Measurements from ENCODE around the gene GPATCH1. TPM values are rescaled to one million over a fixed set of nuclear protein-coding genes. Genes with fewer than 3 reads are reported as not detected.
"Not testable (repeated sequence)": the region's sequence is repeated elsewhere in the genome, so short reads cannot be mapped to it uniquely, and the experiment has no call there.

The GPATCH1 gene
- polyA plus RNA-seq, 3 donors from 2014 or later = 2.6 to 5.5 (median 3.7) TPM

DNA sequence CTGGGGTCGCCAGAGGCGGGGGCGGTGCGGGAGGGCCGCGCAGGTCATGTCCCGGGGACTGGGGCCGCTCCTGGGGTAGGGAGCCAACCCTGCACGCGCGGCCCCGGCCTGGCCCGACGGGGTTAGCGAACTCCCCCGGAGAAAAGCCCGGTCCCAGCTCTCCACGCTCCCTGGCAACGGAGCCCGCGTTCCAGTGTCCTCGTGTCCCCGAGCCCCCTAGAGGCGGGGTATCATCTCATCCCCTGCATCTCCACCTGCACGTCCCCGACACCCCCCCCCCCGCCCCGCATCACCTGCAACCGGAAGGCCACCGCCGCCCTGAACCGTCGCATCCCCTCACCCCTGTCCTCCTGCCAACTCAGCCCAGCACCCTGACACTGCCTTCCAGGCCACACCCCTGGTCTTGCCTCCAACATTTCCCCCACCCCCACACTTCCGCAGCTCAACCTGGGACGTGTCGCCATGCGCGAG, 53.6 kb downstream of the GPATCH1 start:
- H3K36me3 Mint-ChIP-seq = peaks cover 0 to 10% (median 9%) of the 10 kb centered on the region in 3 donors
- no peak overlapping the region for H3K27ac Mint-ChIP-seq
- H3K4me1 Mint-ChIP-seq = peaks cover 0 to 4% of the 10 kb centered on the region in 2 donors
- H3K4me3 Mint-ChIP-seq = peak overlapping the region in 1 of 5 donors; percentile 42
- H3K27me3 Mint-ChIP-seq (ENCODE audit: low read depth in 3 of 3) = peaks cover 0 to 5% (median 1%) of the 10 kb centered on the region in 3 donors
- H3K9me3 Mint-ChIP-seq = no peaks in the 10 kb centered on the region
- no peak for DNase-seq

DNA sequence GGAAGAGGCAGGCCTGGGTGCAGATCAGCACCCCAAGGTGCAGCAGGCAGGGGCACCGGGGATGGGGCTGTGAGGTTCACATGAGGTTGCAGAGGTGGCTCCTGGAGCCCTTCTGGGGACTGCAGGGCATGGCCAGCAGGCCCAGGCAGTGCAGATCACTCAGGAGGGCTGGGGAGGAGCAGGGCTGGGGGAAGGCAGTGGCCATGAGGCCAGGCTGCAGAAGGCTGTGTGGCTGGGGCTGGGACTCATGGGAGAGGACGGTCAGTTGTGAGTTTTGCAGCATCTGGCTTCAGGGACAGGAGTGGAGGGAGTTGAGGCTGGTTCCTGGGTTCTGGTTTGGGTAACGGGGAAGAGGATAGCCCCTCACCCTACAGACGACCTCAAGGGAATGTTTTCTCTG, 58.2 kb downstream of the GPATCH1 start:
- peaks cover 4 to 11% (median 5%) of the 10 kb centered on the region in 3 donors for H3K27me3 Mint-ChIP-seq (ENCODE audit: low read depth in 3 of 3)
- peaks cover 5 to 11% of the 10 kb centered on the region in 2 donors for H3K4me1 Mint-ChIP-seq
- no peak overlapping the region for H3K4me3 Mint-ChIP-seq
- H3K27ac Mint-ChIP-seq = no peak overlapping the region
- H3K36me3 Mint-ChIP-seq = no peaks in the 10 kb centered on the region
- DNase-seq = no peak
- H3K9me3 Mint-ChIP-seq = no peaks in the 10 kb centered on the region

DNA sequence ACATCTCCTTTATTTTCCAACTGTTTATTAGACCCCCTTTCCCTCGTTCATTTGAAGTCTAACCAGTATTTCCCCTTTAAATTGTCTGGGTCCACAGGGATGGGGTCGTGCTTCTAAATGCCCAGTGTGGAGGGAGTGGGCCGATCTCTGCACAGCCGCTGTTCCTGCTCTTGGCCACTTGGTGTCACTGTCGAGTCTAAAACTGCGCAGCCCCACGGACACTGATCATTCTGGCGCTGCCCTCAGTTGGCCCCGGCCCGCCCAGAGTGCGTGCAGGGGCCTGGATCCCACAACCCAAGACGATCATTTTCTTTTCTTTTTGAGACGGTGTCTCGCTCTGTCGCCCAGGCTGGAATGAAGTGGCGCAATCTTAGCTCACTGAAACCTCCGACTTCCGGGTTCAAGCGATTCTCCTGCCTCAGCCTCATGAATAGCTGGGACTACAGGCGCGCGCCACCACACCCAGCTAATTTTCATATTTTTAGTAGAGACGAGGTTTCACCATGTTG, 63.0 kb downstream of the GPATCH1 start:
- H3K36me3 Mint-ChIP-seq = no peaks in the 10 kb centered on the region
- H3K4me1 Mint-ChIP-seq = peaks cover 5 to 11% of the 10 kb centered on the region in 2 donors
- H3K9me3 Mint-ChIP-seq = no peaks in the 10 kb centered on the region
- DNase-seq = peak; percentile 59 to 69 (median 63)
- peak overlapping the region in 2 of 6 donors; percentile 3 to 10 for H3K27ac Mint-ChIP-seq
- peaks cover 4 to 6% (median 5%) of the 10 kb centered on the region in 3 donors for H3K27me3 Mint-ChIP-seq (ENCODE audit: low read depth in 3 of 3)
- H3K4me3 Mint-ChIP-seq = peak overlapping the region in 3 of 5 donors; percentile 1 to 63 (median 51)

DNA sequence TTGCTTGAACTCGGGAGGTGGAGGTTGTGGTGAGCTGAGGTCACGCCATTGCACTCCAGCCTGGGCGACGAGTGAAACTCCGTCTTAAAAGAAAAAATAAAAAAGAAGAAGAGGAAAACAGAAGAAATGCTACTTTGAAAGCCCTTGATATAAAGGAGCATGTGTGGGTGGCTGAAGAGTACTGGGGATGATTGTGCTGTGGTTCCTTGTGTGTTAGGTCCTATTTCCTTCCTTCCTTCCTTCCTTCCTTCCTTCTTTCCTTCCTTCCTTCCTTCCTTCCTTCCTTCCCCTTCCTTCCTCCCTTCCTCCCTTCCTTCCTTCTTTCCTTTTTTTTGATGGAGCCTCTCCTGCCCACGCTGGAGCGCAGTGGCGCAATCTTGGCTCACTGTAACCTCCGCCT, 65.2 kb downstream of the GPATCH1 start:
- Mint-ChIP-seq H3K27ac (no peak overlapping the region), H3K4me3 (no peak overlapping the region), H3K27me3 (ENCODE audit: low read depth in 3 of 3) (peaks cover 5 to 6% (median 5%) of the 10 kb centered on the region in 3 donors), H3K4me1 (peaks cover 5 to 11% of the 10 kb centered on the region in 2 donors), H3K9me3 (no peaks in the 10 kb centered on the region), H3K36me3 (no peaks in the 10 kb centered on the region)
- DNase-seq = no peak

DNA sequence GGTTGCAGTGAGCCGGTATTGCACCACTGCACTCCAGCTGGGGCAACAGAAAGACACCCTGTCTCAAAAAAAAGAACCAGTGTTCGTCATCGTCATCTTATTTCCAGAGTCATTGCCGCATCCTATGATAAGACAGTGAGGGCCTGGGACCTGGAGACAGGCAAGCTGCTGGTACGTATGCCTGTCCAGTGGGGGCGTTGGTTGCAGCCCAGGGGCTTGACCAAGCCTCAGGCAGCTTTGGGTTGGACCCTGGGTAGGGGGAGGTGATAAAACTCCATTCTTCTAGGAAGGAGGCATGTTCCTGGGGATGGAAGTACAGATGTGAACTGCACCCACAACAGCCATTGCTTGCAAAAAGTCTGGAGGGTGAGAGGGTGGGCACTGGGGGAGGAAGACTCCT, 66.6 kb downstream of the GPATCH1 start:
- H3K9me3 Mint-ChIP-seq = no peaks in the 10 kb centered on the region
- H3K4me3 Mint-ChIP-seq = no peak overlapping the region
- H3K36me3 Mint-ChIP-seq = no peaks in the 10 kb centered on the region
- DNase-seq = no peak
- H3K27ac Mint-ChIP-seq = no peak overlapping the region
- H3K27me3 Mint-ChIP-seq (ENCODE audit: low read depth in 3 of 3) = peaks cover 0 to 5% (median 5%) of the 10 kb centered on the region in 3 donors
- H3K4me1 Mint-ChIP-seq = peaks cover 5 to 11% of the 10 kb centered on the region in 2 donors

DNA sequence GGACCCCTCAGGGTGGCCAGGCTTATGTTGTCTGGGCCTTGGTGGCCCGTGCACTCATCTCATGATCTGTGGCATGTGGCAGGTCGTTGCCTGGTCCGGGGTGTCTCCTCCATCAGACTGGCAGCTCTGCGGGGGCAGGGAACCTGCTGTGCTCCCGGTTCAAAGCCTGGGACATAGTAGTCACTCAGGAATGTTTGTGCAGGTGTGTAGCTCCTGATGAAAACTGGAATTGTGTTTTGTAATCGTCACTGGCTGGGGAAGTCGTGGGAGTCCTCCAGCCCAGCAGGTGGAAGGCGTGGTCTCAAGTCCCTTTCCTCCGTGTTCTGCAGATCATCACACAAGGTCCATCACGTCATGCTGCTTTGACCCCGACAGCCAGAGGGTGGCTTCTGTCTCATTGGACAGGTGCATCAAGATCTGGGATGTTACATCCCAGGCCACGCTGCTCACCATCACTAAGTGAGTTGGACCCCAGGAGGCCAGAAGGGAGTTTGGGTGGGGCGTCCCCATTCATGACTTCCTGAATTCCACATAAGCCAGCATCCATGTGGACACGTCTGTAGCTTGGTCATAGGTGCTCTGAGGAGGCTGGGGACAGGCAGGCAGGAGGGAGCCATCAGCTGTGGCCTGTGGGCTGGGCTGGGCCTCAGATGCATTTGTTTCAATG, 70.0 kb downstream of the GPATCH1 start:
- peak overlapping the region in 1 of 6 donors; percentile 37 for H3K27ac Mint-ChIP-seq
- H3K36me3 Mint-ChIP-seq = peaks cover 0 to 4% (median 0%) of the 10 kb centered on the region in 3 donors
- no peaks in the 10 kb centered on the region for H3K9me3 Mint-ChIP-seq
- H3K4me3 Mint-ChIP-seq = no peak overlapping the region
- H3K4me1 Mint-ChIP-seq = no peaks in the 10 kb centered on the region
- DNase-seq = no peak
- H3K27me3 Mint-ChIP-seq (ENCODE audit: low read depth in 3 of 3) = peaks cover 0 to 2% (median 2%) of the 10 kb centered on the region in 3 donors

DNA sequence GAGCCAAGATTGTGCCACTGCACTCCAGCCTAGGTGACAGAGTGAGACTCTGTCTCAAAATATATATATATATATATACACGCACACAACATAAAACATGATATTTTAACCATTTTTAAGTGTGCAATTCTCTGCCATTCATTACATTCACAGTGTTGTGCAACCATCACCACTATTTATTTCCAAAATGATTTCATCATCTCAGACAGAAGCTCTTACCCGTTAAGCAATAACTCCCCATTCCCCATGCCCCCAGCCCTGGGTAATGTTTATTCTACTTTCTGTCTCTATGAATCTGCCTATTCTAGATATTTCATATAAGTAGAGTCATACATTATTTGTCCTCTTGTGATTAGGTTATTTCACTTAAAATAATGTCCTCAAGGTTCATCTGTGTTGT, 71.2 kb downstream of the GPATCH1 start:
- Mint-ChIP-seq H3K27me3 (ENCODE audit: low read depth in 3 of 3) (peaks cover 0 to 2% (median 2%) of the 10 kb centered on the region in 3 donors), H3K9me3 (no peaks in the 10 kb centered on the region), H3K36me3 (peaks cover 0 to 4% (median 0%) of the 10 kb centered on the region in 3 donors), H3K4me1 (no peaks in the 10 kb centered on the region), H3K4me3 (no peak overlapping the region), H3K27ac (no peak overlapping the region)
- no peak for DNase-seq

DNA sequence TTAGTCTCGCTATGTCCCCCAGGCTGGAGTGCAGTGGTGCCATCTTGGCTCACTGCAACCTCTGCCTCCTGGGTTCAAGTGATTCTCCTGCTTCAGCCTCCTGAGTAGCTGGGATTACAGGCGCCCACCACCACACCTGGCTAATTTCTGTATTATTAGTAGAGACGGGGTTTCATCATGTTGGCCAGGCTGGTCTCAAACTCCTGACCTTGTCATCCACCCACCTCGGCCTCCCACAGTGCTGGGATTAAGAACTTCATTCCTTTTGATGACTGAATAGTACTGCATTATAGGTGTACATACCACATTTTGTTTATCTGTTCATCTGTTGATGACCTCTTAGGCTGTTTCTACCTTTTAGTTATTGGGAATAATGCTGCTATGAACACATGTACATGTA, 71.6 kb downstream of the GPATCH1 start:
- H3K27me3 Mint-ChIP-seq (ENCODE audit: low read depth in 3 of 3); H3K27ac Mint-ChIP-seq; H3K4me3 Mint-ChIP-seq; DNase-seq; H3K36me3 Mint-ChIP-seq; H3K9me3 Mint-ChIP-seq; H3K4me1 Mint-ChIP-seq: not testable (repeated sequence)

DNA sequence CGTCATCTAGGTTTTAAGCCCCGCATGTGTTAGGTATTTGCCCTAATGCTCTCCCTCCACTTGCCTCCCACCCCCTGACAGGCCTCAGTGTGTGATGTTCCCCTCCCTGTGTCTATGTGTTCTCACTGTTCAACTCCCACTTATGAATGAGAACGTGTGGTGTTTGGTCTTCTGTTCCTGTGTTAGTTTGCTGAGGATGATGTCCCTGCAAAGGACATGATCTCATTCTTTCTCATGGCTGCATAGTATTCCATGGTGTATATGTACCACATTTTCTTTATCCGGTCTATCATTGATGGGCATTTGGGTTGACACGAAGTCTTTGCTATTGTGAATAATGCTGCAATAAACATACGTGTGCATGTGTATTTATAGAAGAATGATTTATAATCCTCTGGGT, 73.3 kb downstream of the GPATCH1 start:
- not testable (repeated sequence) for H3K9me3 Mint-ChIP-seq; H3K36me3 Mint-ChIP-seq; H3K4me3 Mint-ChIP-seq; DNase-seq; H3K27me3 Mint-ChIP-seq (ENCODE audit: low read depth in 3 of 3); H3K27ac Mint-ChIP-seq
- H3K4me1 Mint-ChIP-seq = peaks cover 13 to 17% of the 10 kb centered on the region in 2 donors

DNA sequence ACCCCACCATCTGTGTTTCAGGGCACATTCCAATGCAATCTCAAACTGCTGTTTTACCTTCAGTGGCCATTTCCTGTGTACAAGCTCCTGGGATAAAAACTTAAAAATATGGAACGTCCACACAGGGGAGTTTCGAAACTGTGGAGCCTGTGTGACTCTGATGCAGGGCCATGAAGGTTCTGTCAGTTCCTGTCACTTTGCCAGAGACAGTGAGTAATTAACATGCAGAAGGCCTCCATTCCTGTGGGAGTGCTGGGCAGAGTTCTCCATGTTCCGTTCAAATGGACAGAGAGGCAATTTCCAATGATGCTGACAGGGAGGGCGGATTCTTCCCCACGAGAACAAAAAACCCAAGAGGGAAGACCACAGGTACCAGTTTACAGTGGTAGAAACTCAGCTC, 75.4 kb downstream of the GPATCH1 start:
- H3K36me3 Mint-ChIP-seq = peaks cover 0 to 4% (median 0%) of the 10 kb centered on the region in 3 donors
- H3K4me1 Mint-ChIP-seq = peaks cover 32 to 37% of the 10 kb centered on the region in 2 donors
- no peak overlapping the region for H3K27ac Mint-ChIP-seq
- no peak overlapping the region for H3K4me3 Mint-ChIP-seq
- H3K27me3 Mint-ChIP-seq (ENCODE audit: low read depth in 3 of 3) = peaks cover 0 to 6% (median 2%) of the 10 kb centered on the region in 3 donors
- H3K9me3 Mint-ChIP-seq = no peaks in the 10 kb centered on the region
- no peak for DNase-seq

DNA sequence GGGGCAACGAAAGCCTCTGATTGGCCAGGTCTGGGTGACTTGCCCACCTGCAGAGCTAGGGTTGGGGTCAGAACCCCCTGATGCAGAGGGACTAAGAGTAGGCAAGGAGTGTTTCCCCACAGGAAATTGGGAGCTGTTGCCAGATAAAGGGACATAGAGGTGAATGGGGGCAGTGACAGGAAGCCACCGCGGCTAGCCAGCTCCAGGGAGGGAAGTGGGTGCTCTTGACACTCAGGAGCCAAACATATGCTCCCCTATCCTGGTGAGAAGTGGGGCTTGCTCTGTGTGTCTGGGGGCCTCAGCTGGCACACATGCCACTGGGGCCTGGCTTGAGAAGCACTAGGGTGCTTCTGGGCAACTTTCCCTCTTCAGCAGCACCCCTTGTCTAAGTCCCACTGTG, 76.9 kb downstream of the GPATCH1 start:
- peaks cover 0 to 6% (median 2%) of the 10 kb centered on the region in 3 donors for H3K27me3 Mint-ChIP-seq (ENCODE audit: low read depth in 3 of 3)
- H3K9me3 Mint-ChIP-seq = no peaks in the 10 kb centered on the region
- peak overlapping the region in 5 of 6 donors; percentile 13 to 84 (median 76) for H3K27ac Mint-ChIP-seq
- DNase-seq = no peak
- peaks cover 37 to 46% of the 10 kb centered on the region in 2 donors for H3K4me1 Mint-ChIP-seq
- peak overlapping the region; percentile 4 to 46 (median 41) for H3K4me3 Mint-ChIP-seq
- H3K36me3 Mint-ChIP-seq = peaks cover 0 to 4% (median 0%) of the 10 kb centered on the region in 3 donors

DNA sequence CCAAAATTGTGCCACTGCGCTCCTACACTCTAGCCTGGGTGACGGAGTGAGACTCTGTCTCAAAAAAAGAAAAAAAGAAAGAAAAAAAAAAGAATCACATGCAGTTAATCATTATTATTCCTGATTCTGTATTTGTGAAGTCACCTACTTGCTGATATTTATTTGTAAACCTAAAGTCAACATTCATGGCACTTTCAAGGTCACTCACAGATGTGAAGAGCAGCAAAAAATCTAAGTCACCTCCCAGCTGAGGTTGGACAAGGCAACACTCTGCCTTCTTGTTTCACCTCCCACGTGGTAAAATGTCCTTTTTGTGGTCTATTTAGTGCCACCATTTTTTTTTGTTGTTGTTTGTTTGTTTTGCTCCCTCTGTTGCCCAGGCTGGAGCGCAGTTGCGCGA, 77.4 kb downstream of the GPATCH1 start:
- H3K27me3 Mint-ChIP-seq (ENCODE audit: low read depth in 3 of 3) = peaks cover 0 to 6% (median 2%) of the 10 kb centered on the region in 3 donors
- peak overlapping the region in 5 of 6 donors; percentile 13 to 84 (median 74) for H3K27ac Mint-ChIP-seq
- H3K4me3 Mint-ChIP-seq = peak overlapping the region in 4 of 5 donors; percentile 20 to 46 (median 42)
- DNase-seq = no peak
- H3K36me3 Mint-ChIP-seq = peaks cover 0 to 4% (median 0%) of the 10 kb centered on the region in 3 donors
- peaks cover 37 to 46% of the 10 kb centered on the region in 2 donors for H3K4me1 Mint-ChIP-seq
- no peaks in the 10 kb centered on the region for H3K9me3 Mint-ChIP-seq

DNA sequence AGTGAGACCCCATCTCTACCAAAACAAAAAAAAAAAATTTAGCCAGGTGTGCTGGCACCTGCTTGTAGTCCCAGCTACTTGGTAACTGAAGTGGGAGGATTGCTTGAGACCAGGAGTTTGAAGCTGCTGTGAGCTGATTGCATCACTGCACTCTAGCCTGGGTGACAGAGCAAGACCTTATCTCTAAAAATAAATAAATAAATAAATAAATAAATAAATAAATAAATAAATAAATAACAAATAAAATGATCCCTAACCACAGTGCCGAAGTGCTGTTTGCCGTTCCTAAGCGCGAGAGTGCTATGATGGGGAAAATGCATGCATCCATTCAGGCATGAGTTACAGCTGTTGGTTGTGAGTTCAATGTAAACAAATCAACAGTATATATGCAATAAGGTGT, 78.2 kb downstream of the GPATCH1 start:
- no peak for DNase-seq
- Mint-ChIP-seq H3K27ac (peak overlapping the region; percentile 24 to 81 (median 66)), H3K4me1 (peaks cover 39 to 46% of the 10 kb centered on the region in 2 donors), H3K36me3 (peaks cover 0 to 4% (median 0%) of the 10 kb centered on the region in 3 donors), H3K4me3 (peak overlapping the region in 1 of 5 donors; percentile 58), H3K9me3 (no peaks in the 10 kb centered on the region), H3K27me3 (ENCODE audit: low read depth in 3 of 3) (peaks cover 0 to 6% (median 2%) of the 10 kb centered on the region in 3 donors)

DNA sequence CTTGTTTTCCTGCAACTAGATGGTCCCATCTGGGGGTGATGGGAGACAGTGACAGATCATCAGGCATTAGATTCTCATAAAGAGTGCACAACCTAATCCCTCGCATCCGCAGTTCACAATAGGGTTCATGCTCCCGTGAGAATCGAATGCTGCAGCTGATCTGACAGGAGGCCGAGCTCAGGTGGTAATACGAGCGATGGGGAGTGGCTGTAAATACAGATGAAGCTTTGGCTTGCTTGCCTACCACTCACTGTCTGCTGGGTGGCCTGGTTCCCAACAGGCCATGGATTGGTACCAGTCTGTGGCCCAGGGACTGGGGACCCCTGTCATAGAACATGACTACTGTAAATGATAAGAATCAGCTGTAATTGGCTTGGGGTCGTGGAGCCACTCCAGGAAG, 78.9 kb downstream of the GPATCH1 start:
- peaks cover 0 to 4% (median 0%) of the 10 kb centered on the region in 3 donors for H3K36me3 Mint-ChIP-seq
- H3K27ac Mint-ChIP-seq = peak overlapping the region; percentile 81 to 97 (median 92)
- no peaks in the 10 kb centered on the region for H3K9me3 Mint-ChIP-seq
- H3K4me3 Mint-ChIP-seq = peak overlapping the region; percentile 73 to 76 (median 75)
- DNase-seq = no peak
- peaks cover 0 to 4% (median 2%) of the 10 kb centered on the region in 3 donors for H3K27me3 Mint-ChIP-seq (ENCODE audit: low read depth in 3 of 3)
- peaks cover 39 to 46% of the 10 kb centered on the region in 2 donors for H3K4me1 Mint-ChIP-seq

All from immature natural killer cell (primary cell).